GM18870 (cell line): ENCODE results near the gene NRXN2.
"Not testable (repeated sequence)": the region's sequence is repeated elsewhere in the genome, so short reads cannot be mapped to it uniquely, and the experiment has no call there.

Experiments used
- ATAC-seq: cut with Tn5 transposase; IDR thresholded peaks from one replicate; pipeline ENCODE4 v1.9.1; 2021; ENCODE audit warnings: moderate library complexity; ENCODE audit not compliant: unreplicated experiment

Gene NRXN2

GRCh38 chr11:64677441-64678023 lies 45.5 kb downstream of the NRXN2 start:
- ATAC-seq = no peak

DNA sequence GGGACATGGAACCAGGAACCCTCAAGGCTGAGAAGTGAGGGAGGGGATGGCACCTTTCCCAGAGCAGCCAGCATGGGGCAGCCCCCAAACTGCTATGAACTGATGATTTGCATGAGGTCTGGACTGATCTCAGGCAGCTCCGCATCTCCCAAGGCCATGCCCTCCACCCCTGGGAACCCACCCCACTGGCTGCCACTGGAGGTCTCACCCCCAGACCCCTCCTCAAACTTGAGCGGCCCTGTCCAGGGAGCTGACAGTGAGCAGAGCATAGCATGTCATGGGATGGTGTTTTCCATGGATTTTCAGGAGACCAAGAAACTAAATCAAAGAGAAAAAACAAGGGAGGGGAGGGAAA lies 46.8 kb downstream of the NRXN2 start:
- ATAC-seq = no peak

GRCh38 chr11:64675450-64676260 lies 47.3 kb downstream of the NRXN2 start:
- ATAC-seq = no peak

DNA sequence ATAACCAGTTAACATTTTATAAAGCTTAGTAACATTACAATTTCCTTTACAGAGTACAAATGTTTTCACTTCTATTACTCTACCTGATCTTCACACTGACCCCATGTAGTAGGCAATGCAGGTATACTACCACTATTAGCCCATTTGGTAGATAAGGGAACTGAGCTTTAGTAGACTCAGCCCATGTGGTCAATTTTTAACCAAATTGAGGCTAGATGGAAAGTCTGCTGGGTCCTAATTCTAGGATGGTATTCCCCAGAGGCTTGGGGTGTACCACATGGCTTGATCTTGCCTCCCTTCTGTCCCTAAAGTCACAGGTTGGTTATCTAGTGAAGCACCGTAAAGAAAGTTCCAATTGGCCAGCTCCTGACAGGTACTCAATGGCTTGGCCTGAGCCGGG lies 48.2 kb downstream of the NRXN2 start:
- no peak for ATAC-seq

GRCh38 chr11:64673279-64673678 lies 49.7 kb downstream of the NRXN2 start:
- no peak for ATAC-seq

GRCh38 chr11:64672875-64673274 lies 50.1 kb downstream of the NRXN2 start:
- ATAC-seq = no peak

GRCh38 chr11:64670975-64671374 lies 52.0 kb downstream of the NRXN2 start:
- no peak for ATAC-seq

DNA sequence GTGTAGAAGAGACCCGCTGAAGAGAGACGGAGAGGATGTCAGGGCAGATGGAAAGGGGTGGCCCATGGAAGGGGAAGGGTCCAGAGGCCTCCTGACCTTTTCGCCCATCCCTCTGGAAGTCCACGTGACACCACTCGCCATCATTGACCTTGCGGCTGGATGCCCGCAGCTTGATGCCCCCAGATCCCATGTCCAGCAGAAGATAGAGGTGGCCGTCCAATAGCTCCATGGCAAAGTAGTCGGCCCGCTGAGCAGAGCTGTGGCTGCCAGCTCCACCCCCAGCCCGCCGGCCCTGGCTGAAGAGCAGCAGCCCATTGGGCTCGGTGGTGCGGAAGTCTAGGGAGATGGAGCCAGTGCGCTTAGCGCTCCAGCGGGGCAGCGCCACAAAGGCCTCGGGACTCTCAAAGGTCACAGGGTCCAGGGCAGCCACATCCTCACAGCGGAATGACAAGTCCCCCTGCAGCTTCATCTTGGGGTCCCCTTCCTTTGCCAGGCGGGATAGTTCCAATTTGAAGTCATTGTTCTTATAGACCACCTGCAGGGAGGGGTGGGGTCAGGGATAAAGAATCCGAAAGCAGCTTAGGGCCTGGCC lies 55.7 kb downstream of the NRXN2 start:
- ATAC-seq = no peak

DNA sequence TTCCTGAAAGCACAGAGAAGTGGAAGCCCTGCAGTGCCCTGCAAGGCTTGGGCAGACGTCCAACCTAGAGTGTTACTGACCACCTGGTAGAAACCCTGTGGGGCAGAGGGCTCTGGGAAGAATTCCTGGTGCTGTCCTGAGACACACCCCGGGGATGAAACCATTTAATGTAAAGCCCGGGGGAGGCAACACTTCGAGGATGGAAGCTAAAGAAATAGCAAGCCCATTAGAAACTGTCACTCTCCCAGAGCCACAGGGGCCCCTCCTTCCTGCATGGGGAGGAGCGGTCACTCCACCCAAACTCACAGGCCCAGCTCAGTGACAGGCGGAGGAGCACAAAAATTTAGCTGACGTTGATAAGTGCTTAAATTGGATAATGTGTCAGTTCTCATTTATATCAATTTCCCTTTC lies 57.6 kb downstream of the NRXN2 start:
- no peak for ATAC-seq

GRCh38 chr11:64664236-64664870 lies 58.6 kb downstream of the NRXN2 start:
- not testable (repeated sequence) for ATAC-seq

DNA sequence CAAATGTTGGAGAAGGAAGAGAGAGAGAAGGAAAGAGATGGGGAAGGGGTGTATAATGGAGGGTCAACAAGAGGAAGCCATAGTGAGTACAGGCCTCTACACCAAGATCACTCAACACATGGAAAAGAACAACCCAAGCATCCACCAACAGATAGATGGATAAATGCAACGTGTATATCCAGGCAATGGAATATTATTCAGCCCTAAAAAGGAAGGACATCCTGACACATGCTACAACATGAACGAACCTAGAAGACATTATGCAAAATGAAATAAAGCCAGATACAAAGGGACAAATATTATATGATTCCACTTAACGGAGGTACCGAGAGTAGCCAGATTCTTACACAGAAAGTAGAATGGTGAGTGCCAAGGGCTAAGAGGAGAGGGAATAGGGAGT lies 59.3 kb downstream of the NRXN2 start:
- ATAC-seq = no peak

GRCh38 chr11:64661614-64662013 lies 61.4 kb downstream of the NRXN2 start:
- ATAC-seq = no peak

- ATAC-seq = no peak
Measured at GRCh38 chr11:64661146-64661545, 61.9 kb downstream of the NRXN2 start.

DNA sequence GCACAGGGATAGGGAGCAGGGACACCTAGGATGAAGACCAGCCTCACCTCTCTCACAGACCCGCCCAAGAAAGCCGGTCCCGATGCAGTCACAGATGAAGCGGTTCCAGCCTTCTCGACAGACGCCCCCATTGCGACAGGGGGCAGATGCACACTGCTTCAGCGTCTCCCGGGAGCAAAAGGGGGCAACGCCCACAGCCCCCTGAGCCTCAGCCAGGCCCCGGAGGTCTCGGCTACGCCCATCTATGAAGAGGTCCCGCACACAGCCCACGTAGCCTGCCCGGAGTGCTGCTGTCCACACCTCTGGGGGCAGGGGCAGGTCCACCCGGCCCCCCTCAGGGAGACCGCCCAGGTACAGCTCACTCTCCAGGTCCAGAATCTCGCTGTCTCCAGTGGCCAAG lies 62.3 kb downstream of the NRXN2 start:
- ATAC-seq = no peak

- no peak for ATAC-seq
Measured at GRCh38 chr11:64660205-64660604, 62.8 kb downstream of the NRXN2 start.

DNA sequence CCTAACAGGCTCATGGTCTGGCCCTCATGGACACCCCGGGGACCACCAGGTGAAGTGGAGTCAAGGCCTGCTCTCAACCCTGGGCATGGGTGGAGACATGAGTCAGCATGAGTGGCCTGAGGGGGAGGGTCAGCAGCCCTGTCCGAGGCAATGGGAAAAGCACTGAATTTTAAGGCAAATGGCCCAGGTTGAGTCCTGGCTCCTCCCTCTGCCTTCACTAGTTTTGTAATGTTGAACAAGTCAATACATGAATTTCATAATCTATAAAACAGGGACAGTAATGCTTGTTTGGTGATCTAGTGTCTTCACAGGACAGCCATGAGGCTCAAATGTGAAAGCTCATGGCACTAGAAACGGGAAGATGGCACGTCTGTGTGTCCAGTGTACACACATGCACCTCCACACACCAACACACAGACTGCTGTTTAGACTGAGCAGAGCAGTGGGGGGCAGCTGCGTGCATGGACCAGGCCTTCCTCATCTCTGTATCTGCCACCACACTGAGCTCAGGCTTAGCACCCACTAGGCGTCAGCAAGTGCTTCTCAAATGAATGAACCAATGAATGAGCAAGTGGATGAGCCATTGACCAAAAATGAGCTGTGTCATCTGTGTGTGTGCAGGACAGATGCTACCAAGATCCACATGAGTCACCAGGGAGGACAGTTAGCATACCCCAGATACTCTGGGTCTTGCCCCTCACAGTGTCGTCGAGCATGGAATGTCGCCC lies 63.4 kb downstream of the NRXN2 start:
- ATAC-seq = no peak

- no peak for ATAC-seq
Measured at GRCh38 chr11:64658265-64658664, 64.7 kb downstream of the NRXN2 start.

- ATAC-seq = no peak
Measured at GRCh38 chr11:64656862-64657261, 66.1 kb downstream of the NRXN2 start.

DNA sequence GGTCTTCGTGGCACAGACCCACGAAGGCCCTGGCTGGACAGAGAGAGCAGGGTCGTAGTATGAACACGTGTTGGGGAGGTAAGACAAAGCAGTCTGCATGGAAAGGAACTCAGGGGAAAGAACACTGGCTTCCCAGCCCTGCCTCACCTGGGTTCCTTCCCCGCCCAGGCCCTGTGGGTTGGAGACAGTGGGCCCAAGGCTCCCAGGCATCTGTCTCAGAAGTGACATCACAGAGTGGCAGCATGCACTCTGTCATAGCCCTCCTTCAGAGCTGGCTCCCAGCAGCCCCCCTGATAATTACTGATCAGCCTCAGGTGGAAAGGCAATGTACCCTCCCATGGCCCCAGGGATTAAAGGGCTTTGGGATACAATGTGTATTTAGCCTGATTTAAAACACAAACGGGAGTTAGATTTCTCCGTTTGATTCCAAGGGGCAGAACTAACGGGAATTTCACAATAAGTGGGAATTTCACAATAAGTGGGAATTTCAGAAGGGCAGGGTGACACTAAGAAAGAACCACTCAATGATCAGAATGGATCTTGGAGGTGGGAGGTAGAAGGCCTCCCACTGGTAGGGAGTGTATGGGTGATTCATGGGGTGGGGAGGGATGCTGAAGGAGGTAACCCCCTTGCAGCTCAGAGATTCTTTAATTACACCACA lies 66.9 kb downstream of the NRXN2 start:
- no peak for ATAC-seq

DNA sequence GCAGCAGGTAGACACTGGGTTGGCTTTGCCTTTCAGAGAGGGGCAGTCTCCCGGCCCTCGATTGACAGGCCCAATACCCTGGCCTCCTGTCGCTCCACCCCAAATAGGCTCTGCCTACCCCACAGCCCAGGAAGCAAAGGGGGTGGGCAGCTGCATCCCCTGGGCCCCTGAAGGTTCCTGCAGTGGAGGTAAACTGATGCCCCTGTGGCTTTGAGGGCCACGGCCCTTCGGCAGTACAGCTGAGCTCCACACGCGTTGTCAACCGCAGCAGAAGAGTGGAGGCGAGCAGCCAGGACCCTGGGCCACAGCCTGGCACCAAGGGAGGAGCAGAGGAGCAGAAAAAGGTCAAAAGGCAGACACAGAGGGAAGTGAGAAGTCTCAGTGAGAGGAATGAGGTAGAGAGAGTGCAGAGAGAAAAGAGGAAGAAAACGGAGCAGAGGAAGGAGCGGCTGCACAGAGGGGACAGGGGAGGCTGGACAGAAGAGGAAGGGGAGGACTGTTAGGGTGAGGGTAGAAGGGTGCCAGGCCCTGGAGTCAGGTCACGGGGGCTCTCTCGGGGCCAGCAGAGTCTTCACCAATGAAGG lies 67.9 kb downstream of the NRXN2 start:
- ATAC-seq = no peak
